Uterus (tissue), 2 donors: ENCODE results near the gene SNAP29.

Experiments
- POLR2A ChIP-seq, 2 donors: fragments of 450-650 bp; IDR thresholded peaks; one replicate each; pipeline ENCODE4 v1.6.1; 2016; ENCODE audit warnings: antibody characterized with exemption in 2 of 2, mild to moderate bottlenecking in 1 of 2, moderate library complexity in 1 of 2
- TF ChIP-seq, protein P1 (sequence below), 4 experiments: fragments of 200-600 bp in 2 of 4; fragments of 450-650 bp in 2 of 4; sonication (generic) in 2 of 4; IDR thresholded peaks; one replicate each; pipeline ENCODE4 v1.5.1; 2016 to 2019; ENCODE audit warnings: antibody characterized with exemption in 4 of 4, mild to moderate bottlenecking in 2 of 4, moderate library complexity in 1 of 4

- TF ChIP-seq, protein P1, sequence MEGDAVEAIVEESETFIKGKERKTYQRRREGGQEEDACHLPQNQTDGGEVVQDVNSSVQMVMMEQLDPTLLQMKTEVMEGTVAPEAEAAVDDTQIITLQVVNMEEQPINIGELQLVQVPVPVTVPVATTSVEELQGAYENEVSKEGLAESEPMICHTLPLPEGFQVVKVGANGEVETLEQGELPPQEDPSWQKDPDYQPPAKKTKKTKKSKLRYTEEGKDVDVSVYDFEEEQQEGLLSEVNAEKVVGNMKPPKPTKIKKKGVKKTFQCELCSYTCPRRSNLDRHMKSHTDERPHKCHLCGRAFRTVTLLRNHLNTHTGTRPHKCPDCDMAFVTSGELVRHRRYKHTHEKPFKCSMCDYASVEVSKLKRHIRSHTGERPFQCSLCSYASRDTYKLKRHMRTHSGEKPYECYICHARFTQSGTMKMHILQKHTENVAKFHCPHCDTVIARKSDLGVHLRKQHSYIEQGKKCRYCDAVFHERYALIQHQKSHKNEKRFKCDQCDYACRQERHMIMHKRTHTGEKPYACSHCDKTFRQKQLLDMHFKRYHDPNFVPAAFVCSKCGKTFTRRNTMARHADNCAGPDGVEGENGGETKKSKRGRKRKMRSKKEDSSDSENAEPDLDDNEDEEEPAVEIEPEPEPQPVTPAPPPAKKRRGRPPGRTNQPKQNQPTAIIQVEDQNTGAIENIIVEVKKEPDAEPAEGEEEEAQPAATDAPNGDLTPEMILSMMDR (IDR thresholded peaks at IDR 0.05), result no peak
- TF ChIP-seq POLR2A (IDR thresholded peaks at IDR 0.05), result no peak
Measured at GRCh38 chr22:20940186-20940651, 81.4 kb downstream of the SNAP29 start.
